DND-41 (cell line): ENCODE results near the gene EIF3J.

Experiments
- ATAC-seq: fragments of 200-7000 bp; cut with Tn5 transposase; 3 replicates; pipeline ENCODE4 v1.9.1; 2021; ENCODE audit warnings: low read depth; ENCODE audit not compliant: insufficient read depth
- DNase-seq: peaks from one replicate; pipeline ENCODE4 v3.0.0-alpha.2; 2020
- H2AFZ ChIP-seq: 2 replicates; pipeline ENCODE4 v1.6.0; 2012; ENCODE audit warnings: low read depth, low read length
- H3K27ac ChIP-seq: 2 replicates; pipeline ENCODE4 v1.5.1; 2012; ENCODE audit warnings: low read length, inconsistent platforms
- H3K27me3 ChIP-seq: fragments of 200-600 bp; sonication (generic); 2 replicates; pipeline ENCODE4 v1.6.0; 2012; ENCODE audit warnings: low read length, mild to moderate bottlenecking, inconsistent platforms; ENCODE audit not compliant: insufficient read depth, poor library complexity
- H3K36me3 ChIP-seq: 2 replicates; pipeline ENCODE4 v1.5.1; 2012; ENCODE audit warnings: low read length, inconsistent platforms; ENCODE audit not compliant: insufficient read depth
- H3K4me1 ChIP-seq: 2 replicates; pipeline ENCODE4 v1.5.1; 2012; ENCODE audit warnings: mild to moderate bottlenecking, low read length; ENCODE audit not compliant: insufficient read depth
- H3K4me2 ChIP-seq: 2 replicates; pipeline ENCODE4 v1.6.0; 2012; ENCODE audit warnings: mild to moderate bottlenecking, moderate library complexity, low read length, inconsistent platforms; ENCODE audit not compliant: insufficient read depth
- H3K4me3 ChIP-seq, 2 experiments: fragments of 200-600 bp in 1 of 2; shearing (Covaris generic) in 1 of 2; 2 replicates each; pipeline ENCODE4 v1.5.1; 2012 to 2016; ENCODE audit warnings: inconsistent platforms in 2 of 2, low read length in 2 of 2, mild to moderate bottlenecking in 2 of 2, low read depth in 1 of 2, moderate library complexity in 1 of 2
- H3K79me2 ChIP-seq: 2 replicates; pipeline ENCODE4 v1.6.0; 2012; ENCODE audit warnings: low read length, inconsistent platforms; ENCODE audit not compliant: insufficient read depth
- H3K9ac ChIP-seq: 2 replicates; pipeline ENCODE4 v1.6.0; 2012; ENCODE audit warnings: low read depth, mild to moderate bottlenecking, inconsistent platforms, low read length, moderate library complexity
- H3K9me3 ChIP-seq: 2 replicates; pipeline ENCODE4 v1.5.1; 2012; ENCODE audit warnings: low read length, moderate library complexity, mild to moderate bottlenecking, inconsistent platforms; ENCODE audit not compliant: insufficient read depth, severe bottlenecking
- H4K20me1 ChIP-seq: 2 replicates; pipeline ENCODE4 v1.6.0; 2012; ENCODE audit warnings: low read length; ENCODE audit not compliant: insufficient read depth
- CTCF ChIP-seq: IDR thresholded peaks from 2 replicates; pipeline ENCODE4 v1.5.1; 2012; ENCODE audit warnings: borderline replicate concordance, low read length, moderate library complexity, mild to moderate bottlenecking; ENCODE audit not compliant: poor library complexity, severe bottlenecking; ENCODE audit errors: extremely low read depth
- EZH2 ChIP-seq: IDR thresholded peaks from 3 replicates; pipeline ENCODE4 v1.6.1; 2012; ENCODE audit warnings: borderline replicate concordance, low read depth, mild to moderate bottlenecking, moderate library complexity, low read length, inconsistent platforms; ENCODE audit not compliant: severe bottlenecking

Gene EIF3J

DNA sequence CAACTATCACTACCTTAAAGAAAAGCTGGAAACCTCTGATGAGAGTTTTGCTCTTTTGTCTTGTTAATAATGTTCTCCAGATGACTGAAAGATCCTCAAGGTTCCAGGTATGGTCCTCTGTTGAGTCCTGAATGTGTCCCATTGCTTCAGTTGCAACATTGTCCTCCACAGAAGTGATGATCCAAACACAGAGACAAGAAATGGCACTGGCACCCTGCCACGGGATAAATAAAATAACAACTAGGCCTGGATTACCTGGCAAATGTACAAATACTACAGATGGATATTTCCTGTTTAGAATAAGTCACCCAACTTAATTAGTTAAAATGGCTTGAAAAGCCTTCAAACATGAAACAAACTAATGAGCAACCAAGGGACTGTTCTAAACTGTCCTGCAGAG lies 58.3 kb downstream of the EIF3J start:
- no peak for DNase-seq
- Histone ChIP-seq H3K4me1 (no peaks in the 10 kb centered on the region), H3K4me3 (no peak overlapping the region), H3K79me2 (no peaks in the 10 kb centered on the region), H3K9ac (no peak overlapping the region), H3K27me3 (no peaks in the 10 kb centered on the region), H3K9me3 (no peaks in the 10 kb centered on the region), H3K36me3 (peaks cover 69% of the 10 kb centered on the region), H3K4me2 (no peak overlapping the region), H2AFZ (no peak overlapping the region), H4K20me1 (no peaks in the 10 kb centered on the region), H3K27ac (no peak overlapping the region)
- TF ChIP-seq CTCF (no peak), EZH2 (no peak)
- ATAC-seq, result no peak

DNA sequence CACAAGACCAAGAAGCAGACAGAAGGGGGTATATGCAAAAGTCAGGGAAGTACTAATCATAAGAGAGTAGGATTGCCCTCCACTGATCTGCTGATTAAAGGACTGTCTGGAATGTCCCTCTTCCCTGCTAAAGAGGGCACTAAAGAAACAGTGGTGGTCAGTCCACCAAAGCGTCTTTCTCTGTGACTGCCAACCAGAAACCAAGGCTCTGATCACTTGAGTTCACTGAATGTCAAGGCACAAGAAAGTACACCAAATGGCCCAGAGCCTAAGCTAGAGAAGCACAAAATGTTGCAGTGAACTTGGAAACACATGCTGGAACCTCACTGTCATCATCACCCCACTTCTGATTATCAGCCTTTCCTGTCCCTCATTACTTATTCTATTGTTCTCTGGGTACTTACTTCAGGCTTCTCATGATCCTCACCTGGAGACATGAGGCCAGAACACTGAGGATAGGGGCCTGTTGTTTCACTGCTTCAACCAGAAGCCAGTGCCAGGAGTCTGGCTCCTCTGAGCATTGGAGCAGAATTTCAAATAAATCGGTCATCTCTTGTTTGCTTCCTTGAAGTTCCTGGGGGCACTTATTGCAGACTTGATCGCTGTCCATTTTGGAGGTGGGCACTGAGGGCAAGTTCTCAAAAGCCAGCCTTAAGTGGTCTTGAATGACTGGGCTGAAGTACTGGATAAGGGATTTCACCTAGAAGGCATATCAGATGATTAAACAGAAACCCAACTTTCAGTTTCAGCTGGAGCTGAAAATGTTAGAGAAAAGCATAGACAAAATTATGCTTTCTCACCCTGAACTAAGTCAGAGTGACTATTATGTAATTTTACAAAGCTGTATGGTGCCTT lies 58.9 kb downstream of the EIF3J start:
- H3K4me3 ChIP-seq, result no peak overlapping the region
- H3K9me3 ChIP-seq, result no peaks in the 10 kb centered on the region
- H3K27ac ChIP-seq, result no peak overlapping the region
- H3K79me2 ChIP-seq, result no peaks in the 10 kb centered on the region
- H4K20me1 ChIP-seq, result no peaks in the 10 kb centered on the region
- ATAC-seq, result no peak
- no peak for DNase-seq
- no peak overlapping the region for H2AFZ ChIP-seq
- H3K4me2 ChIP-seq, result no peak overlapping the region
- H3K36me3 ChIP-seq, result peaks cover 69% of the 10 kb centered on the region
- no peak overlapping the region for H3K9ac ChIP-seq
- H3K4me1 ChIP-seq, result no peaks in the 10 kb centered on the region
- no peaks in the 10 kb centered on the region for H3K27me3 ChIP-seq
- TF ChIP-seq CTCF, result no peak
- no peak for TF ChIP-seq EZH2

DNA sequence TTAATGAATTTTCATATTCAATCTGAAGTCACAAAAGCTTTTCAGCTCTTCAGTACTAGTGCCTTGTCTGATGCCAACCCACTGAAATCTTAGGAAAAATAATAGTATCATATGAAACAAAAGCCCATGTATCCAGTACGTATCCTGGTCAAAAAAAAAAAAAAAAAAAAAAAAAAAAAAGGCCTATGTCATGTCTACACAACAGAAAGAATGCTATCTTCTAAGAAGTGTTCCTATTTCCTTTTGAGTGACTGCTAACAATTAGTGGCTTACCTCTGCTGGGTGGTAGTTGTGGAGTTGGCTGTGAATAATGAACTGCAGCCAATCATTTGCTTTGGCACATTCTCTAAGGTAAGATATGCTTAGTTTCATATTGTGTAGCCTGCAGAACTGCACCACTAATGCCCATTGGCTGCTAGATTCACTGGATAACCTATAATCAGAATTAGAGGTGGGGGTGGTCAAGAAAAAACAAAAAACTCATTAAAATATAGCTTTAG lies 59.6 kb downstream of the EIF3J start:
- Histone ChIP-seq H3K9me3 (no peaks in the 10 kb centered on the region), H3K4me1 (no peaks in the 10 kb centered on the region)
- DNase-seq, result no peak

More for the DNA sequence above, 59.6 kb downstream of the EIF3J start:
- no peak for ATAC-seq
- Histone ChIP-seq H2AFZ (no peak overlapping the region), H3K27me3 (no peaks in the 10 kb centered on the region), H3K9ac (no peak overlapping the region), H4K20me1 (no peaks in the 10 kb centered on the region), H3K27ac (no peak overlapping the region), H3K79me2 (no peaks in the 10 kb centered on the region), H3K36me3 (peaks cover 63% of the 10 kb centered on the region), H3K4me3 (no peak overlapping the region), H3K4me2 (no peak overlapping the region)
- no peak for TF ChIP-seq CTCF
- TF ChIP-seq EZH2, result no peak
